Fibroblast of lung (primary cell): Measurements from ENCODE around the gene MTR. TPM values are rescaled to one million over a fixed set of nuclear protein-coding genes. Genes with fewer than 3 reads are reported as not detected.

Source experiments
- DNase-seq, 2 donors: peaks; one replicate each; pipeline versions ENCODE4 v3.0.0 to v3.0.0-alpha.2; 2010; ENCODE audit warnings: low read depth in 2 of 2
- H2AFZ ChIP-seq: 2 replicates; pipeline ENCODE4 v1.5.1; 2012; ENCODE audit warnings: low read length, control low read depth, inconsistent platforms
- H3K27ac ChIP-seq: 2 replicates; pipeline ENCODE4 v1.5.1; 2011; ENCODE audit warnings: low read length, control low read depth; ENCODE audit not compliant: insufficient read depth
- H3K27me3 ChIP-seq: 2 replicates; pipeline ENCODE4 v1.5.1; 2011; ENCODE audit warnings: mild to moderate bottlenecking, low read length; ENCODE audit not compliant: control insufficient read depth, insufficient read depth
- H3K36me3 ChIP-seq: 2 replicates; pipeline ENCODE4 v1.5.1; 2011; ENCODE audit warnings: low read length; ENCODE audit not compliant: control insufficient read depth, insufficient read depth
- H3K4me1 ChIP-seq: 2 replicates; pipeline ENCODE4 v1.5.1; 2011; ENCODE audit warnings: low read length; ENCODE audit not compliant: control insufficient read depth, insufficient read depth; ENCODE audit errors: extremely low read depth
- H3K4me2 ChIP-seq: 2 replicates; pipeline ENCODE4 v1.5.1; 2011; ENCODE audit warnings: low read length, control low read depth; ENCODE audit not compliant: insufficient read depth; ENCODE audit errors: extremely low read depth
- H3K4me3 ChIP-seq, 4 experiments: fragments of 200-600 bp in 1 of 4; sonication (generic) in 1 of 4; replicated peaks in 1 of 4; 2 replicates each; pipeline ENCODE4 v1.5.1; 2011 to 2016; ENCODE audit warnings: low read length in 4 of 4, low read depth in 3 of 4, mild to moderate bottlenecking in 3 of 4, control low read depth in 2 of 4, inconsistent platforms in 1 of 4, mixed read lengths in 1 of 4; ENCODE audit not compliant: insufficient read depth in 1 of 4; ENCODE audit errors: control extremely low read depth in 1 of 4
- H3K79me2 ChIP-seq: 2 replicates; pipeline ENCODE4 v1.5.1; 2012; ENCODE audit warnings: mild to moderate bottlenecking, low read length, inconsistent platforms; ENCODE audit not compliant: control insufficient read depth, insufficient read depth
- H3K9ac ChIP-seq: 2 replicates; pipeline ENCODE4 v1.5.1; 2011; ENCODE audit warnings: mild to moderate bottlenecking, low read length, control low read depth; ENCODE audit not compliant: insufficient read depth
- H3K9me3 ChIP-seq: 2 replicates; pipeline ENCODE4 v1.5.1; 2012; ENCODE audit warnings: low read depth, low read length; ENCODE audit not compliant: control insufficient read depth, insufficient read depth
- H4K20me1 ChIP-seq: 2 replicates; pipeline ENCODE4 v1.5.1; 2011; ENCODE audit warnings: low read length; ENCODE audit not compliant: control insufficient read depth, insufficient read depth; ENCODE audit errors: extremely low read depth
- EZH2 ChIP-seq: IDR thresholded peaks from 2 replicates; pipeline ENCODE4 v1.5.1; 2012; ENCODE audit warnings: low read length, control low read depth, mild to moderate bottlenecking; ENCODE audit errors: missing control alignments
- polyA plus RNA-seq, 2 donors: library from polyadenylated mRNA; depleted of rRNA in 1 of 2; stranded (reverse) in 1 of 2; unstranded in 1 of 2; fragments of >200 nt; gene quantifications; 2 replicates each; pipeline ENCODE4 v1.2.1, GENCODE V29; 2011 to 2012; ENCODE audit warnings: missing spikeins in 1 of 2
- total RNA-seq: library from RNA; depleted of rRNA; stranded (reverse); fragments of >200 nt; gene quantifications from 2 replicates; pipeline ENCODE4 v1.2.1, GENCODE V29; 2014
- TF ChIP-seq, protein P1 (sequence below), 2 donors: IDR thresholded peaks in 1 of 2; conservative IDR thresholded peaks in 1 of 2; 1 replicate in 1 of 2; 2 replicates in 1 of 2; pipeline ENCODE4 v1.5.1; 2011 to 2012; ENCODE audit warnings: low read length in 2 of 2, control low read depth in 1 of 2, inconsistent platforms in 1 of 2, low read depth in 1 of 2, mild to moderate bottlenecking in 1 of 2

MTR gene
- total and polyA plus RNA-seq, 2 donors (not counting 1 experiment from before 2014, with no cell fraction given), result 20.0 to 32.2 TPM

DNA sequence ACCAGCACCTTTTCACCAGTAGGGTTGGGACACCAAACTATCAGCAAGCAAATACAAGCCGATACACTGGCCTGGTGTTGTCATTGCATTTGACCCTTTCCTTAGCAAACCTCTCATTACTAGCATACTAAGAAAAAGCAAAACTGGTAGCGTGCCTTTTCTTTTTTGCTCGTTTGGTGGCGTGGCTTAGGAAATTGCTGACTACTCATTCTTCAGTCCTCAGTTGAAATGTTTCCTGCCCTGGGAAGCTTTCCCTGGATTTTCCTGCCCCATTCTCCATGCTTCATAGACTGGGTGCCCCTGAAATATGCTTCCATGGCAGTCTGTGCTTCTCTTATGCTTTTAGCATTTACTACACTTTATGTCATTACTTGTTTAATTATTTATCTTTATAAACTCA, 42.0 kb downstream of the MTR start:
- Histone ChIP-seq H2AFZ (no peak overlapping the region), H3K4me2 (no peak overlapping the region), H3K4me1 (no peaks in the 10 kb centered on the region), H3K79me2 (no peaks in the 10 kb centered on the region), H3K27ac (no peak overlapping the region), H3K27me3 (no peaks in the 10 kb centered on the region), H3K9me3 (no peaks in the 10 kb centered on the region), H3K4me3 (no peak overlapping the region), H4K20me1 (no peaks in the 10 kb centered on the region), H3K36me3 (peaks cover 1% of the 10 kb centered on the region), H3K9ac (no peak overlapping the region)
- DNase-seq, result no peak
- no peak for TF ChIP-seq EZH2
- TF ChIP-seq, protein P1, sequence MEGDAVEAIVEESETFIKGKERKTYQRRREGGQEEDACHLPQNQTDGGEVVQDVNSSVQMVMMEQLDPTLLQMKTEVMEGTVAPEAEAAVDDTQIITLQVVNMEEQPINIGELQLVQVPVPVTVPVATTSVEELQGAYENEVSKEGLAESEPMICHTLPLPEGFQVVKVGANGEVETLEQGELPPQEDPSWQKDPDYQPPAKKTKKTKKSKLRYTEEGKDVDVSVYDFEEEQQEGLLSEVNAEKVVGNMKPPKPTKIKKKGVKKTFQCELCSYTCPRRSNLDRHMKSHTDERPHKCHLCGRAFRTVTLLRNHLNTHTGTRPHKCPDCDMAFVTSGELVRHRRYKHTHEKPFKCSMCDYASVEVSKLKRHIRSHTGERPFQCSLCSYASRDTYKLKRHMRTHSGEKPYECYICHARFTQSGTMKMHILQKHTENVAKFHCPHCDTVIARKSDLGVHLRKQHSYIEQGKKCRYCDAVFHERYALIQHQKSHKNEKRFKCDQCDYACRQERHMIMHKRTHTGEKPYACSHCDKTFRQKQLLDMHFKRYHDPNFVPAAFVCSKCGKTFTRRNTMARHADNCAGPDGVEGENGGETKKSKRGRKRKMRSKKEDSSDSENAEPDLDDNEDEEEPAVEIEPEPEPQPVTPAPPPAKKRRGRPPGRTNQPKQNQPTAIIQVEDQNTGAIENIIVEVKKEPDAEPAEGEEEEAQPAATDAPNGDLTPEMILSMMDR (conservative IDR thresholded peaks at IDR 0.05 in 1 of 2, IDR thresholded peaks at IDR 0.05 in 1 of 2; ENCODE audit: low read depth in 1 of 2, low read length in 2 of 2), result no peak

DNA sequence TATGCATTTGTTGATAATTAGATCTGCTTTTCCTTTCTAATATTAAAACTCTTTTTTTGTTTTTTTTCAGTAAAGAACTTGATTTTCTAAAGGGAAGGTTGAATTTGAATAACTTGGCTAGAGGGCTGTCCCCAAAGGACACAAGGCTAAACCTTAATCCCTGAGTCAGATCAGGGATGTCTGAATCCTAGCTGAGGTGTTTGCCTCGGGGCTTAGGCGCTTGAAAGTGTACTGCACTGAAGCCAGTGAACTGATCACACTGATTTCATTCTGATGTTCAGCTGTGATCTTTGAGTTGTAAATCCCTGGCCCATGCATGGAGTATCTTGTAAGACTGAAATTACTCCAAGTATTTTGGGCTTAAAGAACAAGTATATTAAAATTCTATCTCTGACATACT, 42.8 kb downstream of the MTR start:
- H4K20me1 ChIP-seq, result no peaks in the 10 kb centered on the region
- H3K4me1 ChIP-seq, result no peaks in the 10 kb centered on the region
- no peak overlapping the region for H3K4me2 ChIP-seq
- H2AFZ ChIP-seq, result no peak overlapping the region
- no peak overlapping the region for H3K27ac ChIP-seq
- H3K27me3 ChIP-seq, result no peaks in the 10 kb centered on the region
- H3K4me3 ChIP-seq, result no peak overlapping the region
- H3K36me3 ChIP-seq, result peaks cover 1% of the 10 kb centered on the region
- DNase-seq, result no peak
- H3K9ac ChIP-seq, result no peak overlapping the region
- no peaks in the 10 kb centered on the region for H3K9me3 ChIP-seq
- TF ChIP-seq, protein P1 (conservative IDR thresholded peaks at IDR 0.05 in 1 of 2, IDR thresholded peaks at IDR 0.05 in 1 of 2; ENCODE audit: low read depth in 1 of 2, low read length in 2 of 2), result no peak
- H3K79me2 ChIP-seq, result no peaks in the 10 kb centered on the region

DNA sequence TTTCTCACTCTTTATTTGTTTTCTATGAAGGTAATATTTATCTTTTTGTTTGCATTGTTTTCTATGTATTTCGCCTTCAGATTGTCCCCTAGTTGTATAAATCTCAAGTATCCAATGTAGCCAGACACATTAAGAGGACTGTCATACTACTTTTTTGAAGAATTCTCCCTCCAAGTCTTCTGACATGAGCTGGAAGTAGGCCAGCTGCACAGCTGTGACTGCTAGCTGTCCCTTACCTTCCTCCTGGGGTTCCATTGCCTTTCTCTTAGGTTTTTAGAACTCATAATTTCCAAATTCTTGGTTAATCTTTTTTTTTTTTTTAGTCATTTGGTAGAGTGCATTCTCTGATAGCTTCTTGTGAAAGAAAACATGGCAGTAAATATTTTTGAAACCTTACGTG, 46.2 kb downstream of the MTR start:
- no peaks in the 10 kb centered on the region for H3K36me3 ChIP-seq
- no peak overlapping the region for H3K27ac ChIP-seq

More for the DNA sequence above, 46.2 kb downstream of the MTR start:
- no peak overlapping the region for H3K4me2 ChIP-seq
- H3K79me2 ChIP-seq, result no peaks in the 10 kb centered on the region
- H3K9ac ChIP-seq, result no peak overlapping the region
- H3K4me3 ChIP-seq, result no peak overlapping the region
- H3K9me3 ChIP-seq, result no peaks in the 10 kb centered on the region
- no peaks in the 10 kb centered on the region for H3K27me3 ChIP-seq
- TF ChIP-seq, protein P1 (conservative IDR thresholded peaks at IDR 0.05 in 1 of 2, IDR thresholded peaks at IDR 0.05 in 1 of 2; ENCODE audit: low read depth in 1 of 2, low read length in 2 of 2), result no peak
- TF ChIP-seq EZH2, result no peak
- no peak overlapping the region for H2AFZ ChIP-seq
- H3K4me1 ChIP-seq, result peaks cover 11% of the 10 kb centered on the region
- no peaks in the 10 kb centered on the region for H4K20me1 ChIP-seq
- DNase-seq, result no peak
